ENCODE measurements around the gene RARRES1. TPM values are rescaled to one million over a fixed set of nuclear protein-coding genes. Genes with fewer than 3 reads are reported as not detected.
A peak's percentile ranks its signal among the peaks of the same experiment; 100 is the strongest.

Gene RARRES1
- total and polyA plus RNA-seq, 7 donors = 6.4 to 208 (median 14.6) TPM

DNA sequence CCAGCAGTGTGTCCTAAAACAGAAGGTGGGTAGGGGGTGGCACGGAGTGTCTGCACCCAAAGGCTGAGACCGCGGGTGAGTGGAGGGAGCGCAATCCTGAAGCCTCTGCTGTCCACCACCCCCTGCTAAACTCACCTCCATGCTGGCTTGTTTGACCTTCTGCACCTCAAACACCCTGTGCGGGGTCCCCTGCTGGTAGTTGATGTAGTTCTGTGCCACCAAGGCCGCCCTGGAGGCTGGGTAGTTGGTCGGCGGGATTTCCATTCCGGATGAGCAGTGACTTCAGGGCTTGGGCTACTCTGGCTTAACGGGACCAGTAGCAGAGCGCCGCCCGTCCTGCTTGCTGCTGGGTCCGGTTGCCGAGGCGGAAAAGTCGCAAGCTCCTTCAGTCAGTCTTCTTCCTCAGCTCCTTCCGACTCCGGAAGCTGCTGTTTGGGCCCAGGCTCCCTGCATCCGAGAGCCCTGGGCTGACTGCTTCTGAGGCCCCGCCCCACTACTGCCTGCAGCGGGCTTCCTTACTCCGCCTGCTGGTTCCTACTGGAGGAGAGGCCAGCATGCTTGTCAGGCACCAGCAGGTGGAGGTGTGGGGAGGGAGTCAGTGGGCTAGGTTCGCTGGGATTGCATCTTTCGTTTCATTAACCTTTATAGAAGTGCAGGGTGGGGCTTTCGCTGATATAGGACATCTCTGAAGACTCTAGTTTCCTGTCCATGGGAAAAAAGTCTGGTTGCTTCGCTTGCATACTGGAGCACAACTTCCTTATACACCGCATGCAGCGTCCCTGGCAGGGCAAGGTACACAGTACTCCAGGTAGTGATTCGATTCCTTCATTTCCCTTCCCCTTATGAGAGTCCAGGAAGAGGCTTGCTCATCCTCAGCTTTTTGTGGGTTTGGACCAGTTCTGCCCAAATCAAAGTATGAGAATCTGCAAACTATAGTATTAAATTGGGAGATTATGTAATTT lies 59.8 kb downstream of the RARRES1 start, which contains the start of gene LXN:
LXN (minus strand) TSS at position 434 of the 962 bp plus-strand sequence; CDS start at position 264, 170 bp downstream.
- H3K27me3 ChIP-seq = no peaks in the 10 kb centered on the region
- TF ChIP-seq POLR2A (IDR thresholded peaks at IDR 0.05) (peak in 1 of 2 donors; percentile 60), EP300 (IDR thresholded peaks at IDR 0.05) (no peak), POLR2AphosphoS5 (IDR thresholded peaks at IDR 0.05) (peak in 3 of 4 donors; percentile 51 to 68 (median 68))
- TF ChIP-seq, protein P1, sequence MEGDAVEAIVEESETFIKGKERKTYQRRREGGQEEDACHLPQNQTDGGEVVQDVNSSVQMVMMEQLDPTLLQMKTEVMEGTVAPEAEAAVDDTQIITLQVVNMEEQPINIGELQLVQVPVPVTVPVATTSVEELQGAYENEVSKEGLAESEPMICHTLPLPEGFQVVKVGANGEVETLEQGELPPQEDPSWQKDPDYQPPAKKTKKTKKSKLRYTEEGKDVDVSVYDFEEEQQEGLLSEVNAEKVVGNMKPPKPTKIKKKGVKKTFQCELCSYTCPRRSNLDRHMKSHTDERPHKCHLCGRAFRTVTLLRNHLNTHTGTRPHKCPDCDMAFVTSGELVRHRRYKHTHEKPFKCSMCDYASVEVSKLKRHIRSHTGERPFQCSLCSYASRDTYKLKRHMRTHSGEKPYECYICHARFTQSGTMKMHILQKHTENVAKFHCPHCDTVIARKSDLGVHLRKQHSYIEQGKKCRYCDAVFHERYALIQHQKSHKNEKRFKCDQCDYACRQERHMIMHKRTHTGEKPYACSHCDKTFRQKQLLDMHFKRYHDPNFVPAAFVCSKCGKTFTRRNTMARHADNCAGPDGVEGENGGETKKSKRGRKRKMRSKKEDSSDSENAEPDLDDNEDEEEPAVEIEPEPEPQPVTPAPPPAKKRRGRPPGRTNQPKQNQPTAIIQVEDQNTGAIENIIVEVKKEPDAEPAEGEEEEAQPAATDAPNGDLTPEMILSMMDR (IDR thresholded peaks at IDR 0.05) = peak in 3 of 4 experiments; percentile 36 to 58 (median 45)
- H3K27ac ChIP-seq = peak within 1 kb of the TSS; percentile 73 to 88 (median 79)
- 2 to 5% methylated on average over 30 of the region's 30 CpGs for WGBS, 2 donors
- H3K4me3 ChIP-seq = peak within 1 kb of the TSS; percentile 32 to 61 (median 56)
- intact Hi-C loops (cut with DNase I) = no loop called here
- H3K9me3 ChIP-seq = no peaks in the 10 kb centered on the region
- H3K4me1 ChIP-seq = peaks cover 0 to 18% (median 13%) of the 10 kb centered on the region in 4 donors
- DNase-seq = peak; percentile 88
- peaks cover 0 to 39% (median 0%) of the 10 kb centered on the region in 4 donors for H3K36me3 ChIP-seq

DNA sequence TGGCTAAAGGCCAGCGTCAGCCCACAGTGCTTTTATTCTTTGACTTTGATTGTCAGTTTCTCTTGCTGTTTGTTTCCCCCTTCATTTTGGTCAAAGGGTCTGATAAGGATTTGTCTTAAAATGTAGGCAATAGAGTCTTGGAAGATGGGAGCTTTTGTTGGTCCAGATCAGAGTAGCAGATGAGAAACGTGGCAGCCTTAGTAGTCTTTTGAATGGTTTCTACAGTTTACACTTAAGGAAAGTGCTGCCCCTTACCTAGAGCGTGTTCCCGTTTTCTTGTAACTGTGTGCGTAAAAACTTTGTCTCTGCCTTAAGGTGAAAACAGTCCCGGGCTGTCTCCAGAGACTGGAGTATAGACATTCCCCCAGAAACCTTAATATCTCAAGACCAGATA lies 60.4 kb downstream of the RARRES1 start:
- H3K27me3 ChIP-seq = no peaks in the 10 kb centered on the region
- peak overlapping the region; percentile 32 to 61 (median 56) for H3K4me3 ChIP-seq
- peaks cover 0 to 41% (median 0%) of the 10 kb centered on the region in 4 donors for H3K36me3 ChIP-seq
- 2 to 6% methylated on average over 6 of the region's 6 CpGs for WGBS, 2 donors
- TF ChIP-seq EP300 (IDR thresholded peaks at IDR 0.05) (no peak), POLR2AphosphoS5 (IDR thresholded peaks at IDR 0.05) (no peak), POLR2A (IDR thresholded peaks at IDR 0.05) (no peak)
- TF ChIP-seq, protein P1 (IDR thresholded peaks at IDR 0.05) = no peak
- DNase-seq = no peak
- no peaks in the 10 kb centered on the region for H3K9me3 ChIP-seq
- H3K4me1 ChIP-seq = peaks cover 0 to 18% (median 13%) of the 10 kb centered on the region in 4 donors
- intact Hi-C loops (cut with DNase I) = no loop called here
- peak overlapping the region; percentile 73 to 88 (median 79) for H3K27ac ChIP-seq

DNA sequence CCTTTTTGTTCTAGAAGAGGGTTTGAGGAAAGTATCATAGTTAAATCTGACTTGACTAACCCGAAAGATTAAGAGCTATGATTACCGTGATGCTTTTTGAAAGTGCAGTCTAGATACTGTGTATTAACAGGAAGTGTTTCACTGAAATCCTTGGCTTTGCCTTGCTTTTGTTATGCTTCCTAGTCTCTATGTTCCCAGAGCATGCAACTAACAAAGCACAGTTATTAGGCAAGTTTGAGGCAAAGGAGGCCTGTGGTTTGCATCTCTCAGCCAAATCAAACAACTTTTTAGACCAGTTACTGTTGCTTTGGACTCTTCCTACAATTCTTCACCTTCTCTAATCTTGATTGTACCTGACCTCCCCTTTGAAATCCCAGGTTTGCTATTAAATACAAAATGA lies 63.8 kb downstream of the RARRES1 start:
- TF ChIP-seq EP300 (IDR thresholded peaks at IDR 0.05) (no peak), POLR2A (IDR thresholded peaks at IDR 0.05) (no peak), POLR2AphosphoS5 (IDR thresholded peaks at IDR 0.05) (no peak)
- TF ChIP-seq, protein P1 (IDR thresholded peaks at IDR 0.05) = no peak
- Histone ChIP-seq H3K4me3 (no peak overlapping the region), H3K27ac (no peak overlapping the region), H3K9me3 (no peaks in the 10 kb centered on the region), H3K27me3 (no peaks in the 10 kb centered on the region), H3K36me3 (peaks cover 0 to 70% (median 7%) of the 10 kb centered on the region in 4 donors), H3K4me1 (peaks cover 0 to 18% (median 13%) of the 10 kb centered on the region in 4 donors)
- intact Hi-C loops (cut with DNase I) = loop anchor here (5.0 kb wide), 1 partner anchor 134 kb away; the partner anchor contains the start of gene MFSD1
- 86 to 87% methylated on average over 2 of the region's 2 CpGs for WGBS, 2 donors
- no peak for DNase-seq

DNA sequence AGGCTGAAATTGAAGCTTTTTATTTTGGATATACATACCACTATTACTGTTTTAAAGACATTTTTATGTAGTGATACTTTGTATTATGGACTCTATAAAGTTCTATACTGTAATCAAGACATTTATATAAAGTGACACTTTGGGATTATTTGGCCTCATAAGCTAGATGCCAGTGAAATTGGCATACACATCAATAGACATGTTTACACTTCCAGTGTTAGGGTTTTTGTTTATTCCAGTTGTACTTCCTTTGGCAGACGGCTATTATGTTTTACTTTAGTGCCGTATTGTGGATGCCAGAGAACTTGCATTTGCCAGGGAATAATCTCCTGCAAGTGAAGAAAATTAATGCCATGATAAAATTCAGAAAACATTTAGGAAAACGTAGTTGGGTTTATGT lies 65.8 kb downstream of the RARRES1 start:
- Histone ChIP-seq H3K36me3 (peaks cover 1 to 91% (median 9%) of the 10 kb centered on the region in 4 donors), H3K9me3 (no peaks in the 10 kb centered on the region), H3K27me3 (no peaks in the 10 kb centered on the region), H3K27ac (no peak overlapping the region), H3K4me1 (peaks cover 0 to 3% (median under 1%) of the 10 kb centered on the region in 4 donors), H3K4me3 (no peak overlapping the region)
- intact Hi-C loops (cut with DNase I) = loop anchor here (5.0 kb wide), 1 partner anchor 136 kb away; the partner anchor contains the start of gene MFSD1
- 72 to 80% methylated on average over 3 of the region's 3 CpGs for WGBS, 2 donors
- DNase-seq = no peak
- TF ChIP-seq, protein P1 (IDR thresholded peaks at IDR 0.05) = no peak
- TF ChIP-seq POLR2AphosphoS5 (IDR thresholded peaks at IDR 0.05) (no peak), EP300 (IDR thresholded peaks at IDR 0.05) (no peak), POLR2A (IDR thresholded peaks at IDR 0.05) (no peak)

Data from sigmoid colon (tissue), 7 donors.